HepG2 (cell line): ENCODE results near the gene MINDY1. TPM values are rescaled to one million over a fixed set of nuclear protein-coding genes. Genes with fewer than 3 reads are reported as not detected.

ENCODE experiments used
- ARNT ChIP-seq: fragments of 450-650 bp; IDR thresholded peaks from 2 replicates; pipeline ENCODE4 v1.6.1; 2017
- CCAR2 ChIP-seq: fragments of 200-400 bp; formaldehyde crosslinking; optimal IDR thresholded peaks from 2 replicates; pipeline ENCODE3; 2018; ENCODE audit warnings: low read depth, mild to moderate bottlenecking, low read length, moderate library complexity
- CEBPG ChIP-seq: IDR thresholded peaks from 2 replicates; pipeline ENCODE4 v1.6.1; 2016
- CHCHD3 ChIP-seq: sonication (generic); formaldehyde crosslinking; IDR thresholded peaks from 2 replicates; pipeline ENCODE4 v1.8.0; 2022; ENCODE audit warnings: mild to moderate bottlenecking, missing genetic modification reagents, moderate library complexity
- DPF2 ChIP-seq: sonication (generic); formaldehyde crosslinking; IDR thresholded peaks from 2 replicates; pipeline ENCODE4 v1.4.0; 2020; ENCODE audit warnings: mild to moderate bottlenecking, low read depth, missing genetic modification reagents, borderline replicate concordance
- GATA4 ChIP-seq: sonication (generic); IDR thresholded peaks from 2 replicates; pipeline ENCODE4 v1.6.1; 2016; ENCODE audit warnings: antibody characterized with exemption, low read depth, borderline replicate concordance
- GATAD2A ChIP-seq: IDR thresholded peaks from 2 replicates; pipeline ENCODE4 v1.6.1; 2016
- KLF16 ChIP-seq, 2 experiments: sonication (generic) in 1 of 2; formaldehyde crosslinking in 1 of 2; IDR thresholded peaks; 2 replicates each; pipeline versions ENCODE4 v1.6.1 to v1.8.0; 2016 to 2023; ENCODE audit warnings: missing genetic modification reagents in 2 of 2, missing compliant biosample characterization in 1 of 2
- MIER2 ChIP-seq: IDR thresholded peaks from 2 replicates; pipeline ENCODE4 v1.6.1; 2016; ENCODE audit warnings: missing biosample characterization, missing genetic modification reagents
- PCBP1 ChIP-seq: fragments of 200-400 bp; formaldehyde crosslinking; IDR thresholded peaks from 2 replicates; pipeline ENCODE4 v1.6.1; 2017; ENCODE audit warnings: mild to moderate bottlenecking, low read depth, low read length, borderline replicate concordance
- U2AF1 ChIP-seq: fragments of 200-400 bp; formaldehyde crosslinking; optimal IDR thresholded peaks from 2 replicates; pipeline ENCODE3; 2017; ENCODE audit warnings: mild to moderate bottlenecking, low read depth, low read length
- ZKSCAN1 ChIP-seq: fragments of 150-350 bp; IDR thresholded peaks from 2 replicates; pipeline ENCODE4 v1.6.1; 2014; ENCODE audit warnings: low read length
- ZNF138 ChIP-seq: sonication (generic); formaldehyde crosslinking; IDR thresholded peaks from 2 replicates; pipeline ENCODE4 v1.5.0; 2020; ENCODE audit warnings: mild to moderate bottlenecking, low read depth, missing genetic modification reagents
- ZNF569 ChIP-seq: sonication (generic); formaldehyde crosslinking; IDR thresholded peaks from 2 replicates; pipeline ENCODE4 v1.5.0; 2020; ENCODE audit warnings: mild to moderate bottlenecking, missing genetic modification reagents, moderate library complexity, borderline replicate concordance
- ZNF570 ChIP-seq: sonication (generic); formaldehyde crosslinking; IDR thresholded peaks from 2 replicates; pipeline ENCODE4 v1.4.0; 2020; ENCODE audit warnings: mild to moderate bottlenecking, missing genetic modification reagents, borderline replicate concordance
- ZNF678 ChIP-seq: sonication (generic); formaldehyde crosslinking; IDR thresholded peaks from 2 replicates; pipeline ENCODE4 v1.4.0; 2020; ENCODE audit warnings: mild to moderate bottlenecking, missing genetic modification reagents
- ZNF7 ChIP-seq: IDR thresholded peaks from 2 replicates; pipeline ENCODE4 v1.6.1; 2016; ENCODE audit warnings: missing biosample characterization, missing genetic modification reagents
- ZNF703 ChIP-seq: sonication (generic); formaldehyde crosslinking; IDR thresholded peaks from 2 replicates; pipeline ENCODE4 v1.5.1; 2020; ENCODE audit warnings: missing genetic modification reagents, mild to moderate bottlenecking, moderate library complexity, borderline replicate concordance
- ZNF713 ChIP-seq: sonication (generic); formaldehyde crosslinking; IDR thresholded peaks from 2 replicates; pipeline ENCODE4 v1.4.0; 2020; ENCODE audit warnings: mild to moderate bottlenecking, missing genetic modification reagents
- ZNF720 ChIP-seq: sonication (generic); formaldehyde crosslinking; IDR thresholded peaks from 2 replicates; pipeline ENCODE4 v1.4.0; 2020; ENCODE audit warnings: missing genetic modification reagents
- ZNF724P ChIP-seq: sonication (generic); formaldehyde crosslinking; IDR thresholded peaks from 2 replicates; pipeline ENCODE4 v1.8.0; 2022; ENCODE audit warnings: missing genetic modification reagents, borderline replicate concordance
- ZNF737 ChIP-seq: sonication (generic); formaldehyde crosslinking; IDR thresholded peaks from 2 replicates; pipeline ENCODE4 v1.5.0; 2020; ENCODE audit warnings: missing genetic modification reagents, mild to moderate bottlenecking, borderline replicate concordance
- ZNF792 ChIP-seq: IDR thresholded peaks from 2 replicates; pipeline ENCODE4 v1.6.1; 2016
- ZNF883 ChIP-seq: sonication (generic); formaldehyde crosslinking; IDR thresholded peaks from 2 replicates; pipeline ENCODE4 v1.5.1; 2020; ENCODE audit warnings: mild to moderate bottlenecking, missing genetic modification reagents; ENCODE audit errors: not compliant biosample characterization
- ZNF891 ChIP-seq: sonication (generic); formaldehyde crosslinking; IDR thresholded peaks from 2 replicates; pipeline ENCODE4 v1.5.0; 2020; ENCODE audit warnings: mild to moderate bottlenecking, missing genetic modification reagents
- polyA plus RNA-seq, 8 experiments: library from polyadenylated mRNA; depleted of rRNA in 3 of 8; stranded (reverse) in 7 of 8; unstranded in 1 of 8; fragments of >200 nt; fragmentation: Illumina TruSeq in 4 of 8; extraction: Trizol in 4 of 8; gene quantifications; 2 replicates each; pipeline versions ENCODE4 v1.2.1 to v1.2.3, GENCODE V29; 2011 to 2016; ENCODE audit warnings: low read depth in 4 of 8, missing spikeins in 1 of 8, mixed read lengths in 1 of 8; ENCODE audit not compliant: insufficient read depth in 1 of 8
- total RNA-seq, 5 experiments: library from RNA; depleted of rRNA; stranded (reverse); fragments of >200 nt; fragmentation: Illumina TruSeq; extraction: Trizol; gene quantifications; 2 replicates each; pipeline ENCODE4 v1.2.3, GENCODE V29; 2016; ENCODE audit warnings: low read depth in 1 of 5
- TF ChIP-seq, protein P1 (sequence below): conservative IDR thresholded peaks from 2 replicates; pipeline ENCODE4 v1.6.1; 2018; ENCODE audit warnings: missing genetic modification reagents
- TF ChIP-seq, protein P2 (sequence below): sonication (generic); formaldehyde crosslinking; IDR thresholded peaks from 2 replicates; pipeline ENCODE4 v1.5.0; 2020; ENCODE audit warnings: mild to moderate bottlenecking, missing genetic modification reagents
- TF ChIP-seq, protein P3 (sequence below): sonication (generic); formaldehyde crosslinking; IDR thresholded peaks from 2 replicates; pipeline ENCODE4 v1.4.0; 2020; ENCODE audit warnings: mild to moderate bottlenecking, missing genetic modification reagents

MINDY1 gene
- total and polyA plus RNA-seq, 2 of the 13 experiments (the other 11 are each of a cell fraction or from before 2014, with no cell fraction given) = 11.1 to 15.0 TPM

DNA sequence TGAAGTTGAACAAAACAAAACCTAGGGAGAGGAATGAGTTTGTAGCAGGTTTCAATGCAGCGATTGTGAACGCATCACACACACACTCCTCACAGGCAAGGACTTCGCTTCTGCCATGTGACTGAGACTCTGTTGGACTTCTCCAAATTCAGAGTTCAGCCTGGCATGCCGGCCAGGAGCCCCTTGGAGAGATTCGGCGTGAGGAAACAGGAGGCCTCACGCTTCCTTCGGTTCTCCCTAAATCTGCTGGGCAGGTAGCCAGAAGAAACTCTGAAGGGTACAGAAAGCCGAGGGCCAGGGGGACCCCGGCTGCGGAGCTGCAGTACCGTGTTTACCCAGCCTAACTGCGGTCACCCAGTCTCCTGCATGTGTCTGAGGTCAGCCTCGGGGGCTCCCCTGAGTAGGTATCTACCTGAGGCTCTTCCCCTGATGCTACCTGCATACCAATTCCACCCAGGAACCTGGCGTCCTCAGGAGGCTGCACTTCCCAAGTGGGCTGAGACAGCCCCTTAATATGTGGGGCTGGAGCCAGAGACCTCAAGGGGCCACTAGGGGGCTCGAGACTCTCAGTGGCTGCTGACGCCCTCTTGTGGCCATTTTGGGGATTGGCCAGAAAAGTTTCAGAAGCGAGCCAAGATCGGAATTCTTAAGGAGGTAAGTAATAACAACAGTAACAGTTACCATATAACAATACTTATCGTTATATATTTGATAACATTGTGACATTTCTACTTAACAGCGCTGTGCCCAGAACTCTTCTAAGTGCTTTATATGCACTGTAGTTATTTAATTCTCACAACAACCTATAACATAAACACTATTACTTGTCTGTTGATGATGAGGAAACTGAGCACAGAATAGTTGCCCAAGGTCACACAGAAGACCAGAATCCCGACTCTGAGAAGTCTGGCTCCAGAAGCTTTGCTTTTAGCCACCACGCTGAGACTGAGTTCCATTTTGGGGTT is 27.3 kb downstream of the MINDY1 start (continued):
- TF ChIP-seq, protein P1, sequence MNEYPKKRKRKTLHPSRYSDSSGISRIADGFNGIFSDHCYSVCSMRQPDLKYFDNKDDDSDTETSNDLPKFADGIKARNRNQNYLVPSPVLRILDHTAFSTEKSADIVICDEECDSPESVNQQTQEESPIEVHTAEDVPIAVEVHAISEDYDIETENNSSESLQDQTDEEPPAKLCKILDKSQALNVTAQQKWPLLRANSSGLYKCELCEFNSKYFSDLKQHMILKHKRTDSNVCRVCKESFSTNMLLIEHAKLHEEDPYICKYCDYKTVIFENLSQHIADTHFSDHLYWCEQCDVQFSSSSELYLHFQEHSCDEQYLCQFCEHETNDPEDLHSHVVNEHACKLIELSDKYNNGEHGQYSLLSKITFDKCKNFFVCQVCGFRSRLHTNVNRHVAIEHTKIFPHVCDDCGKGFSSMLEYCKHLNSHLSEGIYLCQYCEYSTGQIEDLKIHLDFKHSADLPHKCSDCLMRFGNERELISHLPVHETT = no peak
- TF ChIP-seq CCAR2 (no peak), ZKSCAN1 (no peak), CEBPG (0 out of 2 replicates have a peak, but pooled peaks have one; percentile 22), ARNT (no peak), KLF16 (CRISPR knock-in tag; IDR thresholded peaks at IDR 0.05) (peak in 1 of 2 experiments; percentile 73; a peak in 1 of 4 replicates), ZNF720 (no peak), ZNF724P (CRISPR knock-in tag) (no peak), GATAD2A (peak; percentile 79), ZNF792 (CRISPR knock-in tag) (peak; percentile 72), ZNF737 (no peak), ZNF570 (CRISPR knock-in tag) (no peak), CHCHD3 (no peak), ZNF7 (CRISPR knock-in tag) (no peak), MIER2 (CRISPR knock-in tag) (no peak), PCBP1 (no peak), DPF2 (CRISPR knock-in tag) (no peak), ZNF138 (CRISPR knock-in tag) (no peak), ZNF883 (CRISPR knock-in tag) (no peak), ZNF713 (CRISPR knock-in tag) (no peak), U2AF1 (no peak), ZNF891 (no peak), ZNF678 (CRISPR knock-in tag) (no peak), GATA4 (no peak), ZNF703 (CRISPR knock-in tag) (no peak), ZNF569 (no peak)
- TF ChIP-seq, protein P2, sequence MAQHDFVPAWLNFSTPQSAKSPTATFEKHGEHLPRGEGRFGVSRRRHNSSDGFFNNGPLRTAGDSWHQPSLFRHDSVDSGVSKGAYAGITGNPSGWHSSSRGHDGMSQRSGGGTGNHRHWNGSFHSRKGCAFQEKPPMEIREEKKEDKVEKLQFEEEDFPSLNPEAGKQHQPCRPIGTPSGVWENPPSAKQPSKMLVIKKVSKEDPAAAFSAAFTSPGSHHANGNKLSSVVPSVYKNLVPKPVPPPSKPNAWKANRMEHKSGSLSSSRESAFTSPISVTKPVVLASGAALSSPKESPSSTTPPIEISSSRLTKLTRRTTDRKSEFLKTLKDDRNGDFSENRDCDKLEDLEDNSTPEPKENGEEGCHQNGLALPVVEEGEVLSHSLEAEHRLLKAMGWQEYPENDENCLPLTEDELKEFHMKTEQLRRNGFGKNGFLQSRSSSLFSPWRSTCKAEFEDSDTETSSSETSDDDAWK (CRISPR knock-in tag) = no peak
- TF ChIP-seq, protein P3, sequence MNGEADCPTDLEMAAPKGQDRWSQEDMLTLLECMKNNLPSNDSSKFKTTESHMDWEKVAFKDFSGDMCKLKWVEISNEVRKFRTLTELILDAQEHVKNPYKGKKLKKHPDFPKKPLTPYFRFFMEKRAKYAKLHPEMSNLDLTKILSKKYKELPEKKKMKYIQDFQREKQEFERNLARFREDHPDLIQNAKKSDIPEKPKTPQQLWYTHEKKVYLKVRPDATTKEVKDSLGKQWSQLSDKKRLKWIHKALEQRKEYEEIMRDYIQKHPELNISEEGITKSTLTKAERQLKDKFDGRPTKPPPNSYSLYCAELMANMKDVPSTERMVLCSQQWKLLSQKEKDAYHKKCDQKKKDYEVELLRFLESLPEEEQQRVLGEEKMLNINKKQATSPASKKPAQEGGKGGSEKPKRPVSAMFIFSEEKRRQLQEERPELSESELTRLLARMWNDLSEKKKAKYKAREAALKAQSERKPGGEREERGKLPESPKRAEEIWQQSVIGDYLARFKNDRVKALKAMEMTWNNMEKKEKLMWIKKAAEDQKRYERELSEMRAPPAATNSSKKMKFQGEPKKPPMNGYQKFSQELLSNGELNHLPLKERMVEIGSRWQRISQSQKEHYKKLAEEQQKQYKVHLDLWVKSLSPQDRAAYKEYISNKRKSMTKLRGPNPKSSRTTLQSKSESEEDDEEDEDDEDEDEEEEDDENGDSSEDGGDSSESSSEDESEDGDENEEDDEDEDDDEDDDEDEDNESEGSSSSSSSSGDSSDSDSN (CRISPR knock-in tag) = 0 out of 2 replicates have a peak, but pooled peaks have one; percentile 36
